ENCODE results near the gene PRKAA1. TPM values are rescaled to one million over a fixed set of nuclear protein-coding genes. Genes with fewer than 3 reads are reported as not detected.

Gene PRKAA1
- total and polyA plus RNA-seq, 2 of the 13 experiments (the other 11 are each of a cell fraction or from before 2014, with no cell fraction given) = 36.6 to 58.0 TPM

- TF ChIP-seq UBTF (CRISPR knock-in tag; IDR thresholded peaks at IDR 0.05) = no peak
- TF ChIP-seq ZBTB38 (CRISPR knock-in tag; IDR thresholded peaks at IDR 0.05) = no peak
- no peak for TF ChIP-seq ZNF556 (CRISPR knock-in tag; IDR thresholded peaks at IDR 0.05; ENCODE audit: borderline replicate concordance)
- no peak for TF ChIP-seq TAF1 (CRISPR knock-in tag; IDR thresholded peaks at IDR 0.05)
- TF ChIP-seq PRPF4 (IDR thresholded peaks at IDR 0.05; ENCODE audit: low read depth, low read length, poor library complexity, severe bottlenecking) = no peak
- TF ChIP-seq, protein P1, sequence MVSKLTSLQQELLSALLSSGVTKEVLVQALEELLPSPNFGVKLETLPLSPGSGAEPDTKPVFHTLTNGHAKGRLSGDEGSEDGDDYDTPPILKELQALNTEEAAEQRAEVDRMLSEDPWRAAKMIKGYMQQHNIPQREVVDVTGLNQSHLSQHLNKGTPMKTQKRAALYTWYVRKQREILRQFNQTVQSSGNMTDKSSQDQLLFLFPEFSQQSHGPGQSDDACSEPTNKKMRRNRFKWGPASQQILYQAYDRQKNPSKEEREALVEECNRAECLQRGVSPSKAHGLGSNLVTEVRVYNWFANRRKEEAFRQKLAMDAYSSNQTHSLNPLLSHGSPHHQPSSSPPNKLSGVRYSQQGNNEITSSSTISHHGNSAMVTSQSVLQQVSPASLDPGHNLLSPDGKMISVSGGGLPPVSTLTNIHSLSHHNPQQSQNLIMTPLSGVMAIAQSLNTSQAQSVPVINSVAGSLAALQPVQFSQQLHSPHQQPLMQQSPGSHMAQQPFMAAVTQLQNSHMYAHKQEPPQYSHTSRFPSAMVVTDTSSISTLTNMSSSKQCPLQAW (CRISPR knock-in tag; IDR thresholded peaks at IDR 0.05) = no peak
- TF ChIP-seq ZNF891 (CRISPR knock-in tag; IDR thresholded peaks at IDR 0.05) = no peak
- TF ChIP-seq TGIF2 (CRISPR knock-in tag; IDR thresholded peaks at IDR 0.05) = no peak
- TF ChIP-seq, protein P2, sequence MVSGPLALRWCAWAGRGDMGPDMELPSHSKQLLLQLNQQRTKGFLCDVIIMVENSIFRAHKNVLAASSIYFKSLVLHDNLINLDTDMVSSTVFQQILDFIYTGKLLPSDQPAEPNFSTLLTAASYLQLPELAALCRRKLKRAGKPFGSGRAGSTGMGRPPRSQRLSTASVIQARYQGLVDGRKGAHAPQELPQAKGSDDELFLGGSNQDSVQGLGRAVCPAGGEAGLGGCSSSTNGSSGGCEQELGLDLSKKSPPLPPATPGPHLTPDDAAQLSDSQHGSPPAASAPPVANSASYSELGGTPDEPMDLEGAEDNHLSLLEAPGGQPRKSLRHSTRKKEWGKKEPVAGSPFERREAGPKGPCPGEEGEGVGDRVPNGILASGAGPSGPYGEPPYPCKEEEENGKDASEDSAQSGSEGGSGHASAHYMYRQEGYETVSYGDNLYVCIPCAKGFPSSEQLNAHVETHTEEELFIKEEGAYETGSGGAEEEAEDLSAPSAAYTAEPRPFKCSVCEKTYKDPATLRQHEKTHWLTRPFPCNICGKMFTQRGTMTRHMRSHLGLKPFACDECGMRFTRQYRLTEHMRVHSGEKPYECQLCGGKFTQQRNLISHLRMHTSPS (CRISPR knock-in tag; IDR thresholded peaks at IDR 0.05; ENCODE audit: low read depth) = no peak
- TF ChIP-seq PAWR (CRISPR knock-in tag; IDR thresholded peaks at IDR 0.05; ENCODE audit: borderline replicate concordance) = no peak
- no peak for TF ChIP-seq KDM2A (CRISPR knock-in tag; IDR thresholded peaks at IDR 0.05; ENCODE audit: borderline replicate concordance, low read depth)
- TF ChIP-seq ZNF24 (IDR thresholded peaks at IDR 0.05) = no peak
Observed at GRCh38 chr5:40778133-40778532, 20.0 kb downstream of the PRKAA1 start (continued).

Data from HepG2 (cell line).